HEK293 (cell line): ENCODE data around the gene RAB24.

ENCODE experiments used
- CTCF ChIP-seq: fragments of 450-650 bp; formaldehyde crosslinking; IDR thresholded peaks from 2 replicates; pipeline ENCODE4 v1.5.1; 2016; ENCODE audit warnings: missing biosample characterization, missing genetic modification characterization
- HOXC10 ChIP-seq: sonication (generic); formaldehyde crosslinking; IDR thresholded peaks from 2 replicates; pipeline ENCODE4 v1.8.1; 2023; ENCODE audit warnings: mild to moderate bottlenecking, missing genetic modification reagents
- KLF10 ChIP-seq: fragments of 450-650 bp; IDR thresholded peaks from 2 replicates; pipeline ENCODE4 v1.5.1; 2018; ENCODE audit warnings: missing biosample characterization, mild to moderate bottlenecking, missing genetic modification characterization
- ZBTB48 ChIP-seq: fragments of 450-650 bp; formaldehyde crosslinking; IDR thresholded peaks from 2 replicates; pipeline ENCODE4 v1.5.1; 2016; ENCODE audit warnings: missing biosample characterization, missing genetic modification characterization
- ZFP3 ChIP-seq: fragments of 450-650 bp; formaldehyde crosslinking; IDR thresholded peaks from 2 replicates; pipeline ENCODE4 v1.5.1; 2016; ENCODE audit warnings: low read depth, missing biosample characterization, missing genetic modification characterization
- ZNF24 ChIP-seq: fragments of 450-650 bp; formaldehyde crosslinking; IDR thresholded peaks from 2 replicates; pipeline ENCODE4 v1.5.1; 2016; ENCODE audit warnings: missing biosample characterization, missing genetic modification characterization
- ZNF341 ChIP-seq: fragments of 450-650 bp; formaldehyde crosslinking; IDR thresholded peaks from 2 replicates; pipeline ENCODE4; 2016; ENCODE audit warnings: low read depth, missing biosample characterization, missing genetic modification characterization
- ZNF350 ChIP-seq: fragments of 450-650 bp; formaldehyde crosslinking; IDR thresholded peaks from 2 replicates; pipeline ENCODE4 v1.5.0; 2017; ENCODE audit warnings: missing biosample characterization, mild to moderate bottlenecking, missing genetic modification characterization
- ZNF416 ChIP-seq: fragments of 450-650 bp; formaldehyde crosslinking; IDR thresholded peaks from 2 replicates; pipeline ENCODE4 v1.5.1; 2016; ENCODE audit warnings: missing biosample characterization, missing genetic modification characterization
- ZNF518A ChIP-seq: fragments of 450-650 bp; formaldehyde crosslinking; conservative IDR thresholded peaks from 2 replicates; pipeline ENCODE4 v1.5.1; 2016; ENCODE audit warnings: low read depth, missing biosample characterization, missing genetic modification characterization
- ZNF701 ChIP-seq: fragments of 450-650 bp; formaldehyde crosslinking; IDR thresholded peaks from 2 replicates; pipeline ENCODE4 v1.5.1; 2016; ENCODE audit warnings: missing biosample characterization, missing genetic modification characterization
- TF ChIP-seq, protein P1 (sequence below): fragments of 450-650 bp; formaldehyde crosslinking; IDR thresholded peaks from 2 replicates; pipeline ENCODE4 v1.5.1; 2016; ENCODE audit warnings: missing biosample characterization, missing genetic modification characterization
- TF ChIP-seq, protein P2 (sequence below): fragments of 450-650 bp; formaldehyde crosslinking; IDR thresholded peaks from 2 replicates; pipeline ENCODE4 v1.5.1; 2016; ENCODE audit warnings: missing biosample characterization, missing genetic modification characterization

- no peak for TF ChIP-seq CTCF (tag by site-specific recombination)
- no peak for TF ChIP-seq HOXC10 (CRISPR knock-in tag)
- TF ChIP-seq, protein P1, sequence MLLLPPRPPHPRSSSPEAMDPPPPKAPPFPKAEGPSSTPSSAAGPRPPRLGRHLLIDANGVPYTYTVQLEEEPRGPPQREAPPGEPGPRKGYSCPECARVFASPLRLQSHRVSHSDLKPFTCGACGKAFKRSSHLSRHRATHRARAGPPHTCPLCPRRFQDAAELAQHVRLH (tag by site-specific recombination) = no peak
- no peak for TF ChIP-seq ZBTB48
- TF ChIP-seq ZNF341 = no peak
- TF ChIP-seq ZNF701 (tag by site-specific recombination) = no peak
- TF ChIP-seq KLF10 = no peak
- no peak for TF ChIP-seq ZNF24
- no peak for TF ChIP-seq ZNF416 (tag by site-specific recombination)
- no peak for TF ChIP-seq ZFP3 (tag by site-specific recombination)
- no peak for TF ChIP-seq ZNF518A (tag by site-specific recombination)
- no peak for TF ChIP-seq ZNF350
- TF ChIP-seq, protein P2, sequence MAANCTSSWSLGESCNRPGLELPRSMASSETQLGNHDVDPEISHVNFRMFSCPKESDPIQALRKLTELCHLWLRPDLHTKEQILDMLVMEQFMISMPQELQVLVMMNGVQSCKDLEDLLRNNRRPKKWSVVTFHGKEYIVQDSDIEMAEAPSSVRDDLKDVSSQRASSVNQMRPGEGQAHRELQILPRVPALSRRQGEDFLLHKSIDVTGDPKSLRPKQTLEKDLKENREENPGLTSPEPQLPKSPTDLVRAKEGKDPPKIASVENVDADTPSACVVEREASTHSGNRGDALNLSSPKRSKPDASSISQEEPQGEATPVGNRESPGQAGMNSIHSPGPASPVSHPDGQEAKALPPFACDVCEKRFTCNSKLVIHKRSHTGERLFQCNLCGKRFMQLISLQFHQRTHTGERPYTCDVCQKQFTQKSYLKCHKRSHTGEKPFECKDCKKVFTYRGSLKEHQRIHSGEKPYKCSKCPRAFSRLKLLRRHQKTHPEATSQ = no peak
Measured at GRCh38 chr5:177269976-177270375, 33.5 kb downstream of the RAB24 start.
